HEK293 (cell line): Measurements from ENCODE around the gene IL9.

Source experiments
- CTCF ChIA-PET: fragments of 350-600 bp; formaldehyde crosslinking; extraction: SDS; loops from one replicate; lab custom pipeline; 2021; ENCODE audit warnings: antibody characterized with exemption; lab: Yijun Ruan, JAX
- POLR2A ChIA-PET: fragments of 300-600 bp; formaldehyde crosslinking; extraction: SDS; loops from one replicate; lab custom pipeline; 2020; ENCODE audit warnings: antibody characterized with exemption, inconsistent platforms; lab: Yijun Ruan, JAX
- H3K27ac ChIP-seq: fragments of 200-500 bp; sonication (Bioruptor generic); 2 replicates; pipeline ENCODE4 v1.5.1; 2014; ENCODE audit warnings: low read depth, low read length, control low read depth, inconsistent platforms; ENCODE audit errors: extremely low read depth
- H3K36me3 ChIP-seq, 2 experiments: fragments of 200-500 bp in 1 of 2; sonication (Bioruptor generic) in 1 of 2; 1 replicate in 1 of 2; 2 replicates in 1 of 2; pipeline ENCODE4 v1.5.1; 2014 to 2017; ENCODE audit warnings: inconsistent platforms in 2 of 2, low read length in 2 of 2; ENCODE audit not compliant: control insufficient read depth in 2 of 2, insufficient read depth in 1 of 2
- H3K4me1 ChIP-seq: fragments of 200-500 bp; sonication (Bioruptor generic); 2 replicates; pipeline ENCODE4 v1.5.1; 2014; ENCODE audit warnings: mild to moderate bottlenecking, low read length, inconsistent platforms; ENCODE audit not compliant: control insufficient read depth, insufficient read depth
- H3K4me3 ChIP-seq: 2 replicates; pipeline ENCODE4 v1.5.1; 2011; ENCODE audit warnings: low read depth, mild to moderate bottlenecking, control low read depth, low read length, moderate library complexity
- H3K9me3 ChIP-seq: fragments of 200-500 bp; sonication (Bioruptor generic); 2 replicates; pipeline ENCODE4 v1.5.1; 2014; ENCODE audit warnings: low read depth, low read length, inconsistent platforms; ENCODE audit not compliant: control insufficient read depth, insufficient read depth
- PRDM1 ChIP-seq: fragments of 450-650 bp; formaldehyde crosslinking; IDR thresholded peaks from 2 replicates; pipeline ENCODE4; 2016; ENCODE audit warnings: missing biosample characterization, missing genetic modification characterization
- RBAK ChIP-seq: fragments of 450-650 bp; formaldehyde crosslinking; IDR thresholded peaks from 2 replicates; pipeline ENCODE4 v1.5.1; 2016; ENCODE audit warnings: missing biosample characterization, missing genetic modification characterization
- WT1 ChIP-seq: fragments of 450-650 bp; formaldehyde crosslinking; IDR thresholded peaks from 2 replicates; pipeline ENCODE4 v1.5.1; 2016; ENCODE audit warnings: missing biosample characterization, missing genetic modification characterization
- ZBTB21 ChIP-seq: fragments of 450-650 bp; formaldehyde crosslinking; IDR thresholded peaks from 2 replicates; pipeline ENCODE4 v1.5.1; 2017; ENCODE audit warnings: missing biosample characterization, missing genetic modification characterization
- ZFP69B ChIP-seq: fragments of 450-650 bp; formaldehyde crosslinking; IDR thresholded peaks from 2 replicates; pipeline ENCODE4 v1.5.1; 2016; ENCODE audit warnings: missing biosample characterization, missing genetic modification characterization
- ZNF341 ChIP-seq: fragments of 450-650 bp; formaldehyde crosslinking; IDR thresholded peaks from 2 replicates; pipeline ENCODE4; 2016; ENCODE audit warnings: low read depth, missing biosample characterization, missing genetic modification characterization
- ZNF48 ChIP-seq: fragments of 450-650 bp; formaldehyde crosslinking; IDR thresholded peaks from 2 replicates; pipeline ENCODE4 v1.5.1; 2016; ENCODE audit warnings: missing biosample characterization, missing genetic modification characterization
- ZNF626 ChIP-seq: fragments of 450-650 bp; sonication (Bioruptor Pico); formaldehyde crosslinking; IDR thresholded peaks from 2 replicates; pipeline ENCODE4 v1.5.1; 2018; ENCODE audit warnings: missing biosample characterization, missing genetic modification characterization, inconsistent platforms
- ZNF629 ChIP-seq: fragments of 450-650 bp; formaldehyde crosslinking; IDR thresholded peaks from 2 replicates; pipeline ENCODE4 v1.5.1; 2017; ENCODE audit warnings: missing biosample characterization, missing genetic modification characterization
- ZNF660 ChIP-seq: fragments of 450-650 bp; IDR thresholded peaks from 2 replicates; pipeline ENCODE4 v1.5.1; 2018; ENCODE audit warnings: missing biosample characterization, mild to moderate bottlenecking, missing genetic modification characterization
- TF ChIP-seq, protein P1 (sequence below): fragments of 450-650 bp; formaldehyde crosslinking; conservative IDR thresholded peaks from 2 replicates; pipeline ENCODE4 v1.5.1; 2016; ENCODE audit warnings: low read depth, missing biosample characterization, missing genetic modification characterization
- TF ChIP-seq, protein P2 (sequence below): fragments of 450-650 bp; formaldehyde crosslinking; IDR thresholded peaks from 2 replicates; pipeline ENCODE4 v1.5.1; 2017; ENCODE audit warnings: missing biosample characterization, missing genetic modification characterization
- TF ChIP-seq, protein P3 (sequence below): fragments of 450-650 bp; formaldehyde crosslinking; IDR thresholded peaks from 2 replicates; pipeline ENCODE4 v1.5.1; 2016; ENCODE audit warnings: missing biosample characterization, missing genetic modification characterization
- TF ChIP-seq, protein P4 (sequence below): fragments of 450-650 bp; formaldehyde crosslinking; IDR thresholded peaks from 2 replicates; pipeline ENCODE4 v1.5.1; 2016; ENCODE audit warnings: missing biosample characterization, missing genetic modification characterization

Gene IL9

DNA sequence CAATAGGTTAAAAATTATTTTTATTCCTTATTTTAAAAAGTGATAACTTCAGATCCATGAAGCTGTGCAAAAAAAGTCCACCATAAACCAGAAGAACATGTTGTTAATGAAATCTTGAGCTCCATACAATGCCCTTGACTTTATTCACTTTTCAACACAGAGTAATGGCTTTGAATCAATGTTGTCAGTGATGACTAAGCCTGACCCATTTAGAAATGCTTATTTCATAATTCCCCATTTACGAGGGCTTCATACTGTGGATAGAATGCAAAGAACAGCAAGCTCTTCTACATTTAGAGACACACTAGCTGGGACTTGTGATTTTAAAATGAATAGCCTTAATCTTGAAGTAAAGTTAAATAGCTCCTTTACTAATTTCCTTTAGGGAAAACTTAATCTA lies 25.7 kb upstream of the IL9 start:
- no peaks in the 10 kb centered on the region for H3K9me3 ChIP-seq
- CTCF ChIA-PET, result interaction anchor here (1.7 kb wide), 1 partner anchor 28 kb away, joined by 3 read pairs; no protein-coding TSS in a partner anchor
- H3K4me3 ChIP-seq, result no peak overlapping the region
- 0 out of 2 replicates have a peak, but pooled peaks cover 6% of the 10 kb centered on the region for H3K4me1 ChIP-seq
- TF ChIP-seq ZBTB21 (tag by site-specific recombination) (peak; percentile 67), WT1 (tag by site-specific recombination) (no peak), RBAK (tag by site-specific recombination) (no peak), PRDM1 (tag by site-specific recombination) (0 out of 2 replicates have a peak, but pooled peaks have one; percentile 12), ZNF660 (tag by site-specific recombination) (peak; percentile 52; the same call in 1 of the 2 replicates), ZNF629 (peak; percentile 61), ZNF341 (0 out of 2 replicates have a peak, but pooled peaks have one; percentile 28), ZNF48 (tag by site-specific recombination) (no peak)
- TF ChIP-seq, protein P1, sequence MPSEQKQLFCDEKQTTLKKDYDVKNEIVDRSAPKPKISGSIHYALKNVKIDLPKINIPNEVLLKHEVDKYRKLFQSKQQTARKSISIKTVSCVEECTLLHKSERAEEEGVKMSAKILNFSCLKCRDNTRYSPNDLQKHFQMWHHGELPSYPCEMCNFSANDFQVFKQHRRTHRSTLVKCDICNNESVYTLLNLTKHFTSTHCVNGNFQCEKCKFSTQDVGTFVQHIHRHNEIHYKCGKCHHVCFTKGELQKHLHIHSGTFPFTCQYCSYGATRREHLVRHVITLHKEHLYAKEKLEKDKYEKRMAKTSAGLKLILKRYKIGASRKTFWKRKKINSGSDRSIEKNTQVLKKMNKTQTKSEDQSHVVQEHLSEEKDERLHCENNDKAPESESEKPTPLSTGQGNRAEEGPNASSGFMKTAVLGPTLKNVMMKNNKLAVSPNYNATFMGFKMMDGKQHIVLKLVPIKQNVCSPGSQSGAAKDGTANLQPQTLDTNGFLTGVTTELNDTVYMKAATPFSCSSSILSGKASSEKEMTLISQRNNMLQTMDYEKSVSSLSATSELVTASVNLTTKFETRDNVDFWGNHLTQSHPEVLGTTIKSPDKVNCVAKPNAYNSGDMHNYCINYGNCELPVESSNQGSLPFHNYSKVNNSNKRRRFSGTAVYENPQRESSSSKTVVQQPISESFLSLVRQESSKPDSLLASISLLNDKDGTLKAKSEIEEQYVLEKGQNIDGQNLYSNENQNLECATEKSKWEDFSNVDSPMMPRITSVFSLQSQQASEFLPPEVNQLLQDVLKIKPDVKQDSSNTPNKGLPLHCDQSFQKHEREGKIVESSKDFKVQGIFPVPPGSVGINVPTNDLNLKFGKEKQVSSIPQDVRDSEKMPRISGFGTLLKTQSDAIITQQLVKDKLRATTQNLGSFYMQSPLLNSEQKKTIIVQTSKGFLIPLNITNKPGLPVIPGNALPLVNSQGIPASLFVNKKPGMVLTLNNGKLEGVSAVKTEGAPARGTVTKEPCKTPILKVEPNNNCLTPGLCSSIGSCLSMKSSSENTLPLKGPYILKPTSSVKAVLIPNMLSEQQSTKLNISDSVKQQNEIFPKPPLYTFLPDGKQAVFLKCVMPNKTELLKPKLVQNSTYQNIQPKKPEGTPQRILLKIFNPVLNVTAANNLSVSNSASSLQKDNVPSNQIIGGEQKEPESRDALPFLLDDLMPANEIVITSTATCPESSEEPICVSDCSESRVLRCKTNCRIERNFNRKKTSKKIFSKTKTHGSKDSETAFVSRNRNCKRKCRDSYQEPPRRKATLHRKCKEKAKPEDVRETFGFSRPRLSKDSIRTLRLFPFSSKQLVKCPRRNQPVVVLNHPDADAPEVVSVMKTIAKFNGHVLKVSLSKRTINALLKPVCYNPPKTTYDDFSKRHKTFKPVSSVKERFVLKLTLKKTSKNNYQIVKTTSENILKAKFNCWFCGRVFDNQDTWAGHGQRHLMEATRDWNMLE (tag by site-specific recombination), result 0 out of 2 replicates have a peak, but pooled peaks have one; percentile 16
- TF ChIP-seq, protein P2, sequence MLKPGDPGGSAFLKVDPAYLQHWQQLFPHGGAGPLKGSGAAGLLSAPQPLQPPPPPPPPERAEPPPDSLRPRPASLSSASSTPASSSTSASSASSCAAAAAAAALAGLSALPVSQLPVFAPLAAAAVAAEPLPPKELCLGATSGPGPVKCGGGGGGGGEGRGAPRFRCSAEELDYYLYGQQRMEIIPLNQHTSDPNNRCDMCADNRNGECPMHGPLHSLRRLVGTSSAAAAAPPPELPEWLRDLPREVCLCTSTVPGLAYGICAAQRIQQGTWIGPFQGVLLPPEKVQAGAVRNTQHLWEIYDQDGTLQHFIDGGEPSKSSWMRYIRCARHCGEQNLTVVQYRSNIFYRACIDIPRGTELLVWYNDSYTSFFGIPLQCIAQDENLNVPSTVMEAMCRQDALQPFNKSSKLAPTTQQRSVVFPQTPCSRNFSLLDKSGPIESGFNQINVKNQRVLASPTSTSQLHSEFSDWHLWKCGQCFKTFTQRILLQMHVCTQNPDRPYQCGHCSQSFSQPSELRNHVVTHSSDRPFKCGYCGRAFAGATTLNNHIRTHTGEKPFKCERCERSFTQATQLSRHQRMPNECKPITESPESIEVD (tag by site-specific recombination), result peak; percentile 73
- TF ChIP-seq, protein P3, sequence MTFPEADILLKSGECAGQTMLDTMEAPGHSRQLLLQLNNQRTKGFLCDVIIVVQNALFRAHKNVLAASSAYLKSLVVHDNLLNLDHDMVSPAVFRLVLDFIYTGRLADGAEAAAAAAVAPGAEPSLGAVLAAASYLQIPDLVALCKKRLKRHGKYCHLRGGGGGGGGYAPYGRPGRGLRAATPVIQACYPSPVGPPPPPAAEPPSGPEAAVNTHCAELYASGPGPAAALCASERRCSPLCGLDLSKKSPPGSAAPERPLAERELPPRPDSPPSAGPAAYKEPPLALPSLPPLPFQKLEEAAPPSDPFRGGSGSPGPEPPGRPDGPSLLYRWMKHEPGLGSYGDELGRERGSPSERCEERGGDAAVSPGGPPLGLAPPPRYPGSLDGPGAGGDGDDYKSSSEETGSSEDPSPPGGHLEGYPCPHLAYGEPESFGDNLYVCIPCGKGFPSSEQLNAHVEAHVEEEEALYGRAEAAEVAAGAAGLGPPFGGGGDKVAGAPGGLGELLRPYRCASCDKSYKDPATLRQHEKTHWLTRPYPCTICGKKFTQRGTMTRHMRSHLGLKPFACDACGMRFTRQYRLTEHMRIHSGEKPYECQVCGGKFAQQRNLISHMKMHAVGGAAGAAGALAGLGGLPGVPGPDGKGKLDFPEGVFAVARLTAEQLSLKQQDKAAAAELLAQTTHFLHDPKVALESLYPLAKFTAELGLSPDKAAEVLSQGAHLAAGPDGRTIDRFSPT, result peak; percentile 26; the same call in 1 of the 2 replicates
- TF ChIP-seq, all 188 proteins: peak for 8
- H3K36me3 ChIP-seq, result no peaks in the 10 kb centered on the region
- no peak overlapping the region for H3K27ac ChIP-seq
- POLR2A ChIA-PET, result no interaction called here

DNA sequence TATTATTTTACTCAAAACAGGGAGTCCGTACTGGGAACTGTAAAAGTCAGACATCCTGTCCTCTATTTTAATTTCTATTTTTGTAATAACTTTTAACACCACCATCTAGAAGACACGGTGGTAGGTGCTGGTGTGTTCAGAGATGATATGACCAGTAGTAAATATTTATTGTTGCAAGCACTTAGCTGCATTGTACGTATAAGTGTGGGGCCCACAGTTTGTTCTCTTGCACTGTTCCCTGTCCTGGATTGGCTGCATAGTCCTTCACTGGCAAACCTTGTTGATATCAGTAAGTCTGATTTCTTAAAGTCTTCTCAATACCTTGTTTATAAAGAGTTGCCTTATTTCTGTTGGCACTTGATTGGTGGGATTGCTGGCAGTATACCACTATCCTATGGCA lies 24.6 kb upstream of the IL9 start:
- ChIA-PET POLR2A (no interaction called here), CTCF (interaction anchor here (1.4 to 1.7 kb wide), 2 partner anchors 29 to 138 kb away, joined by 3 to 5 read pairs; no protein-coding TSS in a partner anchor)
- H3K27ac ChIP-seq, result no peak overlapping the region
- no peaks in the 10 kb centered on the region for H3K36me3 ChIP-seq
- no peaks in the 10 kb centered on the region for H3K9me3 ChIP-seq
- no peak overlapping the region for H3K4me3 ChIP-seq
- H3K4me1 ChIP-seq, result 0 out of 2 replicates have a peak, but pooled peaks cover 6% of the 10 kb centered on the region
- TF ChIP-seq ZFP69B (tag by site-specific recombination) (peak; percentile 79), ZNF626 (tag by site-specific recombination) (no peak)
- TF ChIP-seq, protein P4, sequence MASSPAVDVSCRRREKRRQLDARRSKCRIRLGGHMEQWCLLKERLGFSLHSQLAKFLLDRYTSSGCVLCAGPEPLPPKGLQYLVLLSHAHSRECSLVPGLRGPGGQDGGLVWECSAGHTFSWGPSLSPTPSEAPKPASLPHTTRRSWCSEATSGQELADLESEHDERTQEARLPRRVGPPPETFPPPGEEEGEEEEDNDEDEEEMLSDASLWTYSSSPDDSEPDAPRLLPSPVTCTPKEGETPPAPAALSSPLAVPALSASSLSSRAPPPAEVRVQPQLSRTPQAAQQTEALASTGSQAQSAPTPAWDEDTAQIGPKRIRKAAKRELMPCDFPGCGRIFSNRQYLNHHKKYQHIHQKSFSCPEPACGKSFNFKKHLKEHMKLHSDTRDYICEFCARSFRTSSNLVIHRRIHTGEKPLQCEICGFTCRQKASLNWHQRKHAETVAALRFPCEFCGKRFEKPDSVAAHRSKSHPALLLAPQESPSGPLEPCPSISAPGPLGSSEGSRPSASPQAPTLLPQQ (tag by site-specific recombination), result peak; percentile 89
